NT2/D1 (cell line): ENCODE results near the gene B3GALT5.

Experiments used
- SUZ12 ChIP-seq: IDR thresholded peaks from 2 replicates; pipeline ENCODE4 v1.6.1; 2011; ENCODE audit not compliant: insufficient read length, insufficient read depth; ENCODE audit errors: extremely low read depth
- YY1 ChIP-seq: IDR thresholded peaks from 2 replicates; pipeline ENCODE4 v1.6.1; 2011; ENCODE audit not compliant: insufficient read length, insufficient read depth
- ZNF274 ChIP-seq: IDR thresholded peaks from 2 replicates; pipeline ENCODE4 v1.6.1; 2011; ENCODE audit warnings: mild to moderate bottlenecking, low read depth, low read length

- TF ChIP-seq SUZ12 = no peak
- TF ChIP-seq ZNF274 = no peak
- TF ChIP-seq YY1 = no peak
Observed at GRCh38 chr21:39648879-39649278, 36.1 kb downstream of the B3GALT5 start.
